OCI-LY1 (cell line): Measurements from ENCODE around the gene GNG11.

Experiments used
- H2AFZ ChIP-seq: fragments of 200-600 bp; sonication (generic), shearing (Covaris generic); 2 replicates; pipeline ENCODE4 v1.6.0; 2014; ENCODE audit warnings: antibody characterized with exemption, mild to moderate bottlenecking, low read length
- H3F3A ChIP-seq: fragments of 200-600 bp; sonication (generic), shearing (Covaris generic); 2 replicates; pipeline ENCODE4 v1.6.0; 2014; ENCODE audit warnings: mild to moderate bottlenecking, antibody characterized with exemption, low read length, moderate library complexity; ENCODE audit not compliant: insufficient read depth
- H3K27ac ChIP-seq: fragments of 200-600 bp; sonication (generic); 2 replicates; pipeline ENCODE4 v1.5.1; 2014; ENCODE audit warnings: low read length, mixed run types, mild to moderate bottlenecking, low read depth; ENCODE audit not compliant: poor library complexity, severe bottlenecking
- H3K27me3 ChIP-seq: fragments of 200-600 bp; sonication (generic); 2 replicates; pipeline ENCODE4 v1.6.0; 2014; ENCODE audit warnings: antibody characterized with exemption, mild to moderate bottlenecking, low read length, moderate library complexity; ENCODE audit not compliant: insufficient read depth
- H3K36me3 ChIP-seq: fragments of 200-600 bp; sonication (generic); 2 replicates; pipeline ENCODE4 v1.6.1; 2014; ENCODE audit warnings: mild to moderate bottlenecking, antibody characterized with exemption, low read length, moderate library complexity, mixed read lengths; ENCODE audit not compliant: insufficient read depth
- H3K4me1 ChIP-seq: fragments of 200-600 bp; sonication (generic); 2 replicates; pipeline ENCODE4 v1.5.1; 2014; ENCODE audit warnings: mild to moderate bottlenecking, low read length, moderate library complexity; ENCODE audit not compliant: insufficient read depth, severe bottlenecking
- H3K4me2 ChIP-seq: fragments of 200-600 bp; sonication (generic), shearing (Covaris generic); 2 replicates; pipeline ENCODE4 v1.6.1; 2014; ENCODE audit warnings: low read length
- H3K4me3 ChIP-seq: fragments of 200-600 bp; sonication (generic); 2 replicates; pipeline ENCODE4 v1.5.1; 2014; ENCODE audit warnings: low read length, low read depth, mild to moderate bottlenecking, mixed read lengths; ENCODE audit not compliant: poor library complexity, severe bottlenecking
- H3K79me2 ChIP-seq: fragments of 200-600 bp; shearing (Covaris generic); 2 replicates; pipeline ENCODE4 v1.6.1; 2016; ENCODE audit warnings: mixed run types, low read length, mixed read lengths; ENCODE audit not compliant: insufficient read depth
- H3K9ac ChIP-seq: fragments of 200-600 bp; sonication (generic), shearing (Covaris generic); 2 replicates; pipeline ENCODE4 v1.6.1; 2014; ENCODE audit warnings: mild to moderate bottlenecking, low read length, mixed read lengths
- H3K9me2 ChIP-seq: fragments of 200-600 bp; sonication (generic), shearing (Covaris generic); 2 replicates; pipeline ENCODE4 v1.6.1; 2014; ENCODE audit warnings: low read depth, mild to moderate bottlenecking, low read length, mixed read lengths
- H3K9me3 ChIP-seq: fragments of 200-600 bp; shearing (Covaris generic); 2 replicates; pipeline ENCODE4 v1.6.1; 2014; ENCODE audit warnings: low read length, mixed read lengths
- H4K20me1 ChIP-seq: fragments of 200-600 bp; sonication (generic), shearing (Covaris generic); 2 replicates; pipeline ENCODE4 v1.6.0; 2016; ENCODE audit warnings: mild to moderate bottlenecking, low read length; ENCODE audit not compliant: insufficient read depth
- EZH2 ChIP-seq: fragments of 200-600 bp; sonication (generic), shearing (Covaris generic); IDR thresholded peaks from 2 replicates; pipeline ENCODE4 v1.8.0; 2017; ENCODE audit warnings: borderline replicate concordance, mixed run types, mild to moderate bottlenecking, antibody characterized with exemption, low read length, moderate library complexity, mixed read lengths
- TF ChIP-seq, protein P1 (sequence below): fragments of 200-600 bp; sonication (generic), shearing (Covaris generic); IDR thresholded peaks from 2 replicates; pipeline ENCODE4 v1.5.1; 2017; ENCODE audit warnings: mild to moderate bottlenecking, antibody characterized with exemption, low read length, moderate library complexity, mixed read lengths

GNG11 gene

GRCh38 chr7:93958651-93959050 lies 37.1 kb downstream of the GNG11 start:
- no peaks in the 10 kb centered on the region for H3K27me3 ChIP-seq
- H3K9me2 ChIP-seq = no peaks in the 10 kb centered on the region
- H3K9ac ChIP-seq = no peak overlapping the region
- H3K36me3 ChIP-seq = no peaks in the 10 kb centered on the region
- no peaks in the 10 kb centered on the region for H4K20me1 ChIP-seq
- H2AFZ ChIP-seq = no peak overlapping the region
- no peak for TF ChIP-seq EZH2
- TF ChIP-seq, protein P1, sequence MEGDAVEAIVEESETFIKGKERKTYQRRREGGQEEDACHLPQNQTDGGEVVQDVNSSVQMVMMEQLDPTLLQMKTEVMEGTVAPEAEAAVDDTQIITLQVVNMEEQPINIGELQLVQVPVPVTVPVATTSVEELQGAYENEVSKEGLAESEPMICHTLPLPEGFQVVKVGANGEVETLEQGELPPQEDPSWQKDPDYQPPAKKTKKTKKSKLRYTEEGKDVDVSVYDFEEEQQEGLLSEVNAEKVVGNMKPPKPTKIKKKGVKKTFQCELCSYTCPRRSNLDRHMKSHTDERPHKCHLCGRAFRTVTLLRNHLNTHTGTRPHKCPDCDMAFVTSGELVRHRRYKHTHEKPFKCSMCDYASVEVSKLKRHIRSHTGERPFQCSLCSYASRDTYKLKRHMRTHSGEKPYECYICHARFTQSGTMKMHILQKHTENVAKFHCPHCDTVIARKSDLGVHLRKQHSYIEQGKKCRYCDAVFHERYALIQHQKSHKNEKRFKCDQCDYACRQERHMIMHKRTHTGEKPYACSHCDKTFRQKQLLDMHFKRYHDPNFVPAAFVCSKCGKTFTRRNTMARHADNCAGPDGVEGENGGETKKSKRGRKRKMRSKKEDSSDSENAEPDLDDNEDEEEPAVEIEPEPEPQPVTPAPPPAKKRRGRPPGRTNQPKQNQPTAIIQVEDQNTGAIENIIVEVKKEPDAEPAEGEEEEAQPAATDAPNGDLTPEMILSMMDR = no peak
- no peak overlapping the region for H3K4me2 ChIP-seq
- H3K9me3 ChIP-seq = no peaks in the 10 kb centered on the region
- no peaks in the 10 kb centered on the region for H3K79me2 ChIP-seq
- H3K27ac ChIP-seq = no peak overlapping the region
- H3K4me3 ChIP-seq = no peak overlapping the region
- no peaks in the 10 kb centered on the region for H3F3A ChIP-seq
- H3K4me1 ChIP-seq = peaks cover 28% of the 10 kb centered on the region

DNA sequence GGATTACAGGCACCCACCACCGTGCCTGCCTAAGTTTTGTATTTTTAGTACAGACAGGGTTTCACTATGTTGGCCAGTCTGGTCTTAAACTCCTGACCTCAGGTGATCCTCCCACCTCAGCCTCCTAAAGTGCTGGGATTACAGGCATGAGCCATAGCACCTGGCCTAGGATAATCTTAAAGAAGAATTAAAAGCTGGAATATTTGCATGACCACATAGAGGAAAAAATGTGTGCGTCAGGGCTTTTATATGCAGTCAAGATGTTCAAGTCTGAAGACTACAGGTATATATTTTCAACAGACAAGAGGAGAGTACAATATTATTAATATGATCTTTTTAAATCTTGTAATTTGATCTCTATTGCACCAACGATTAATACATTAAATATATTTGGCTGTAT lies 39.5 kb downstream of the GNG11 start:
- no peaks in the 10 kb centered on the region for H4K20me1 ChIP-seq
- no peak overlapping the region for H2AFZ ChIP-seq
- no peaks in the 10 kb centered on the region for H3K79me2 ChIP-seq
- TF ChIP-seq, protein P1 = no peak
- no peak for TF ChIP-seq EZH2
- H3K9ac ChIP-seq = no peak overlapping the region
- H3K4me3 ChIP-seq = no peak overlapping the region
- no peaks in the 10 kb centered on the region for H3K9me2 ChIP-seq
- no peaks in the 10 kb centered on the region for H3K36me3 ChIP-seq
- no peaks in the 10 kb centered on the region for H3K27me3 ChIP-seq
- H3F3A ChIP-seq = no peaks in the 10 kb centered on the region
- no peaks in the 10 kb centered on the region for H3K9me3 ChIP-seq
- H3K4me2 ChIP-seq = no peak overlapping the region
- H3K4me1 ChIP-seq = peaks cover 23% of the 10 kb centered on the region
- H3K27ac ChIP-seq = no peak overlapping the region

GRCh38 chr7:93964262-93964661 lies 42.7 kb downstream of the GNG11 start:
- Histone ChIP-seq H3K27ac (no peak overlapping the region), H3K4me3 (no peak overlapping the region), H3K36me3 (no peaks in the 10 kb centered on the region), H3K79me2 (no peaks in the 10 kb centered on the region), H3K4me1 (peaks cover 4% of the 10 kb centered on the region), H4K20me1 (no peaks in the 10 kb centered on the region), H3K9me3 (no peaks in the 10 kb centered on the region), H3K9me2 (no peaks in the 10 kb centered on the region), H3K27me3 (no peaks in the 10 kb centered on the region), H3K9ac (no peak overlapping the region), H3F3A (no peaks in the 10 kb centered on the region), H2AFZ (no peak overlapping the region), H3K4me2 (no peak overlapping the region)
- TF ChIP-seq, protein P1 = no peak
- no peak for TF ChIP-seq EZH2
